GM21786 (cell line): ENCODE results near the gene THAP11.
"Not testable (repeated sequence)": the region's sequence is repeated elsewhere in the genome, so short reads cannot be mapped to it uniquely, and the experiment has no call there.

Source experiments
- ATAC-seq: cut with Tn5 transposase; IDR thresholded peaks from one replicate; pipeline ENCODE4 v1.9.1; 2021; ENCODE audit not compliant: unreplicated experiment

The THAP11 gene

DNA sequence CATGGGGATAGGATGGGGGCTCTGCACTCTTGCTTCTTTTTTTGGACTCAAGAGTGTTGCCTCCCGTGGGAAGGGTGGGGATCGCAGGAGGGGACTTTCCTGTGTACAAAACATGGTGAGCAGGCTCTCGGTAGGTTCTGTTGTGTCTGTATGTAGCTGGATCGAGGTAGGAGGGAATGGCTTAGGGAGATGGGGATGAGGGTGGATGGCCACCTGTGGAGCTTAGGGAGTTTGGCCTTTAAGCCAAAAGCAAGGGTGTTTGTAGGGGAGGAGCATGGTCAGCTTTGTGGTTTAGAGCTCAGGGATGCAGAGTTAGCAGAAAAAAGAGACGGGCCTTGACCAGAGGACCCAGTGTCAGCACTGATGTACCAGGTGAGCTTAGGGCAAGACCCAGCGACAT lies 19.8 kb downstream of the THAP11 start:
- no peak for ATAC-seq

DNA sequence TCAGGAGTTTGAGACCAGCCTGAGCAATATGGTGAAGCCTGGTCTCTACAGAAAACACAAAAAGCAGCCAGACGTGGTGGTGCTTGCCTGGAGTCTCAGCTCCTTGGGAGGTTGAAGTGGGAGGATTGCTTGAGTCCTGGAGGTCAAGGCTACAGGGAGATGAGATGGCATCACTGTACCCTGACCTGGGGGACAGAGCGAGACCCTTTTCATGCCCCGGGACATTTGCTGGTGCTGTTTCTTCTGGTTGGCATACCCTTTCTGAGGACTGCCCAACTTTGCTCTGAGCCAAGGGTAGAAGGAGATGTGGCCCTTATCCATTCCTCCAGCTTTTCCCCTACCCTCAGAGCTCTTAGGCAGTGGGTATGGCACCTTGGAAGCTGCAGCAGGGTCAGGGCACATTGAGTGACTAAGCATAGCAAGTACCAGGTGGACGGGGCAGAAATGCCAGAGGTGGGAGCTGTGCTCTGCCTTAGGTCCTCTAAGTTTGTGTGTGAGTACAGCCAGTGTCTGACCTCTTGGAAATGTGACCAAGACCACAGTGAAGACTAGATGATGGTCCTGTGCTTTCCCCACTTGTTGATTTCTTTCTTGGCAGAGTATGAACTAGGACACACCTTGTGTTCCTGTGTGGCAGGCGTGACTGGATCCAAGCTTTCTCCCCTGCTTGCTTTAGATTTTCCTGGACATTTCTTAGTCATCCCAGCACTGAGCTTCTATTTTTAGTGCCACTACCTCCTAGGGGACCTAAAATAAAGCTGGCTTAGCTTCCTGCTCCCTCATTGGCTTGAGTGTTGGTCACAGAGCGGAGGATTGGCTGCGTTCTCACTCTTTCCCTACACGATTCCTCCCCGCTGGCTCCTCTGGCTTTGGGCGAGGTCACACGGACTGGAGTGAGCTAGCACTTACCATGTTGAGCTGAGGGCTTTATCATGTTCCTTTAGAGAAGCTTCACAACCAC lies 20.8 kb downstream of the THAP11 start:
- no peak for ATAC-seq

GRCh38 chr16:67864044-67864443 lies 21.9 kb downstream of the THAP11 start:
- ATAC-seq, result not testable (repeated sequence)

DNA sequence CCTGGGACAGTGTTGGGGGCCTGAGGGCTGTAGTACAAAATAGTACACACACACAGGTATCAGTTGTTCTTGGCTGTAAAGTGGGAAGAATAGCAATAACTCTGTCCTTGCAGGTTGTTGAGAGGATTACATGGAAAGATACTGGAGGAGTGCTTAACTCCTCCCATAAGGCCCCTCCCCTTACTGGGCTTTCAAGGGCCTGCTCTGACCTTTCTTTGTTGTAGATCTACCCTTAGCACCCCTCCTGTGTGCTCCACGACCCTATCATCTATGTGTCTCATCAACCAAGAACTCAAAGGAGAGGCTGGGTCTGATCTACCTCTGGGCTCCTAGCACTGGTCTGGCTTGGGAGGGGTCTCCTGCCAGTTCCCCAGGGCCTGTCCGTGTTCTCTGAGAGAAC lies 22.5 kb downstream of the THAP11 start:
- no peak for ATAC-seq

GRCh38 chr16:67865318-67865717 lies 23.2 kb downstream of the THAP11 start:
- ATAC-seq, result no peak

DNA sequence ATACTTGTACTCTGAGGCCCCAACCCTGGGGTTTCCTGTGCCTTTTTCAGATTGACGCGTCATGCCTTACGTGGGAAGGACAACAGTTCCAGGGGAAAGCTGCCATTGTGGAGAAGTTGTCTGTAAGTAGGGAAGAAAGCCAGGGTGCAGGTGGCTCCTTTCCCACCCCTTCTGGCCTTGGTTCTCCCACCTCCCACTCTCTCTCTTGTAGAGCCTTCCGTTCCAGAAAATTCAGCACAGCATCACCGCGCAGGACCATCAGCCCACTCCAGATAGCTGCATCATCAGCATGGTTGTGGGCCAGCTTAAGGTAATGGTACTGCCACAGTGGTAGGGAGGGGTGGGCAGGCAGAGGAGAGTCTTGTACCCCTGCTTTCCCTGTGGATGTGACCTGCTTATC lies 26.2 kb downstream of the THAP11 start:
- no peak for ATAC-seq

DNA sequence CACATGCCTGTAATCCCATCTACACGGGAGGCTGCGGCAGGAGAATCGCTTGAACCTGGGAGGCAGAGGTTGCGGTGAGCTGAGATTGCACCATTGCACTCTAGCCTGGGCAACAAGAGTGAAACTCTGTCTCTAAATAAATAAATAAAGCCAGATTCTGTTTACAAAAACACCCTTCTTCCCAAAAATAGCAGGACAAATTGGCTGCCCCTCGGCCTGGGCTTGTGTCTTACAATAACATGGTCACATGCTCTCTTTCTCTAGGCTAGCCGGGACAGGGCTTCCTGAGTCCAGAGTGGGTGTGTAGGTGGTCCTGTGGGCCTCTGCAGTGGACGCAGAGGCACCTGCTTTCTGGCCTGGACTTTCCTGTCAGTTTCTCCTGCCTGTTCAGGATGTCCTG lies 27.5 kb downstream of the THAP11 start:
- ATAC-seq, result no peak

GRCh38 chr16:67871256-67871655 lies 29.1 kb downstream of the THAP11 start:
- no peak for ATAC-seq

- no peak for ATAC-seq
Measured at GRCh38 chr16:67872131-67872630, 30.1 kb downstream of the THAP11 start.

DNA sequence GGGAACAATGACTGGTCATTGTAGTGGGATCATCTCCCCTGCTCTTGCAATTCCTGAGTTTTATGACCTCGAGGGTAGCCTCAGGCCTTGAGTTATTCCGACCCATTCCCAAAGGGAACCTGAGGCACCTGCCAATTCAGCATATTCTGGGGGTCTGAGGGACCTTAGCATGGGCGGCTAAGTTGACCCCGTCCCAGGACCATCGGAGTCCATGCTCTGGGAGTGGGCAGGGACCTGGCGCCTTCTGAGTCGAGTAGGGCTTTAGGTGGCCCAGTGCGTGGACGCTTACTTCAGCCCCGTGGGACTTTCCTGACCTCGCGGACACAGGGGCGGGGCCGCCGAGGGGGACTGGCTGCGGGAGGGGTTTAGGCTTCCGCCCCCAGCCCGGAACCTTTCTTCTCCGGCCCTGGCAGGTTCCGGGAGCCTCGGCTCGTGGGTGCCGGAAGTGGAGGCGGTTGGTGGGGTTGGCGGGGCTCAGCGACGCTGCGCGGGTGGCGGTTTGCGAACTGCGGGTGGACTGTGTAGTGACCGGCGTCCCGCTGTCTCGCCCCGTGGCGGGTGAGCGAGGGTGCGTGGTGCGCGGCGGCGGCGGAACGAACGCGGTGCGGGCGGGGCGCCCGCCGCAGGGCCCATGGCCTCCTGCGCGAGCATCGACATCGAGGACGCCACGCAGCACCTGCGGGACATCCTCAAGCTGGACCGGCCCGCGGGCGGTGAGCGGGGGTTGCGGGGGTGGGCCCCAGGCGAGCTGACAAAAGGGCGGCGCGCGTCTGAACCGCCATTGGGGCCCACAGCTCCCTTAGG lies 30.7 kb downstream of the THAP11 start, which contains the start of gene EDC4:
EDC4 (plus strand) TSS at position 422 of the 804 bp plus-strand sequence; CDS start at position 632, 210 bp downstream.
- ATAC-seq, result peak; percentile 76

DNA sequence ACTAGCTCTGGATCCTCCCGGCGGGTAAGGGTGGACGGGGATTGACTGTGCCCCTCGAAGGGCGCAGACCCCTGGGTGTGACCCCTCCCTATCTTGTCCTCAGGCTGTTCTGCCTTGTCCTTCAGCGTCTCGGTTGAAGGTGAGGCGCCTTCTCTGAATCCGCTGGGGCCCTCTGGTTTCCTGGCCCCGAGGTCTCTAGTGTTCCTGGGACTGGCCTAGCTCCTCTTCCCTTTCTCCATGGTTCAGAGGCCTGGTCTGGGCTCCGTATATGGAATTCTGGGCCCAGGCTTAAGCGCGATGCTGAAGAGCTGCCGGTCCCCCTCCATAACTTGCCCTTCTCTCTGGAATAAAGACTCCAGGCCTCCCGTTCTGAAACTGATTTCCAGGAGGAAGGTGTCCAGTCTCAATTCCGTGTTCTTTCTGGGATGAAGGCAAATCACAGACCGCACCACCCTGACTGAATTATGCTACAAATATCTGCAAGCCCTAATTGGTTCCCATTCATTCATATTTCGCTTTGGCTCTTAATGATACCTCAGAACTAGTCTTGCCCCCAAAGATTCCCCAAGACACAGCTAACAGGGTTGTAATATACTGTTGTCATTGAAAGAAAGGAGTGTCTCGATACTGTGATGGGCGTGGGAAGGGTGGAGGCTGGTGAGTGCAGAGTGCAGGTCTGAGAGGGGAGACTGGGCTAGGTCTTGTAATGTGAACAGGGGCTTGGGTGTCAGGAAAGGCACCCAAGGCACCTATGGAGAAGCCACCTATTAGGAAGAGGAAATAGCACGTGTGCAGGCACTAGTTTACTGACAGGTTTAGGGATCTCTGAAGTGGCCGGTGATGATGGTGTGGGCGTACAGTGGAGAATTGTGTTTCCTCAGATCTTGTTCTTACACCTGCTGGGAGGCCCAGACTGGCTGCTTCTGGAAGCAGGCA lies 31.6 kb downstream of the THAP11 start:
- no peak for ATAC-seq

DNA sequence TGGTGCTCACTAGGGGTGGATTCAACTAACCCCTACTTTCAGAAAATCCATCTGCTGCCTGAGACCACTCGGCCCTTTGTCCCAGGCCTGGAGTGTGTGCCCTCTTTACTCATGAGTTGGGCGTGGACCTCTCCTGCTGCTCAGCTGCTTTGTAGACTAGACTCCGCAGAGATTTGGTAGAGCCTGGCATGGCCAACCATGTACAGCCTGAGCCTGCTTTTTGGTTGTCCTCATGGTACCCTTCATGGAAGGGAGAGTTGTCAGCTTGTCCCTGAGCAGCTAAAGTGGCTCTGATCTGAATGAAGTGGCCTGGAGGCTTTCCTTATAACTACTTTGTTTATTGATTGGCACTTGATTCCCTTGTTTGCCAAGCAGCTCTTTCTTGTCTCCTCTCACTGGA lies 32.3 kb downstream of the THAP11 start:
- no peak for ATAC-seq

DNA sequence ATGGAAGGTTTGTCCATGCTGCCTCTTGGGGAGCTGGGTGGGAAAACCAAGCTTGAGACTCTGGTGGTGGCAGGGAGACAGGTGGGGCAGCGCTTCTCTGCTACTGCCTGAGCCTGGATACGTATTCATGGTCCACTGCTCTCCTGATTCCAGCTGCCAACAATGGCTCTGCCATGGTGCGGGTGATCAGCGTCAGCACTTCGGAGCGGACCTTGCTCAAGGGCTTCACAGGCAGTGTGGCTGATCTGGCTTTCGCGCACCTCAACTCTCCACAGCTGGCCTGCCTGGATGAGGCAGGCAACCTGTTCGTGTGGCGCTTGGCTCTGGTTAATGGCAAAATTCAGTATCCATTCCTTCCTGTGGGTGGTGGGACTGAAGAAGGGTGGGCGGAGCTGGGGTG lies 34.9 kb downstream of the THAP11 start:
- ATAC-seq, result no peak

DNA sequence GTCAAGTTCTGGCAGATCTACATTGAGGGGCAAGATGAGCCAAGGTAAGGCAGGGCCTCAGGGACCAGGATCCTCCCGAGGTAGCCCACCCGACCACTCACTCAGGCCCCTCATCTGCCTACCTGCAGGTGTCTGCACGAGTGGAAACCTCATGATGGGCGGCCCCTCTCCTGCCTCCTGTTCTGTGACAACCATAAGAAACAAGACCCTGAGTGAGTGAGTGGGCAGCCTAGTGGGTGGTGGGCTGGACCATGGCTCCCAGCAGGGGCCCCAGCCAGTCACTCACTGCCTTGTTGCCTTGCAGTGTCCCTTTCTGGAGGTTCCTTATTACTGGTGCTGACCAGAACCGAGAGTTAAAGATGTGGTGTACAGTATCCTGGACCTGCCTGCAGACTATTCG lies 36.1 kb downstream of the THAP11 start:
- ATAC-seq, result no peak

GRCh38 chr16:67878846-67879245 lies 36.7 kb downstream of the THAP11 start:
- no peak for ATAC-seq

DNA sequence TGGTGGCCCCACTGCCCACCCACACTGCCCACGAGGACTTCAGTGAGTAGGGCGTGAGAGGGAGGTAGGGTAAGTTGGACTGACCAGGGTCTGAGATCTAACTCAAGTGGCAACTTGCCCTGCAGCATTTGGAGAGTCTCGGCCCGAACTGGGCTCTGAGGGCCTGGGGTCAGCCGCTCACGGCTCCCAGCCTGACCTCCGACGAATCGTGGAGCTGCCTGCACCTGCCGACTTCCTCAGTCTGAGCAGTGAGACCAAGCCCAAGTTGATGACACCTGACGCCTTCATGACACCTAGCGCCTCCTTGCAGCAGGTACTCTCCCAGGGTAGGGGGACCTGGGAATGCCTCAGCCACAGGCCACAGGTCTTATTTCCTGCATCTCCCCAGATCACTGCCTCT lies 37.3 kb downstream of the THAP11 start:
- no peak for ATAC-seq

DNA sequence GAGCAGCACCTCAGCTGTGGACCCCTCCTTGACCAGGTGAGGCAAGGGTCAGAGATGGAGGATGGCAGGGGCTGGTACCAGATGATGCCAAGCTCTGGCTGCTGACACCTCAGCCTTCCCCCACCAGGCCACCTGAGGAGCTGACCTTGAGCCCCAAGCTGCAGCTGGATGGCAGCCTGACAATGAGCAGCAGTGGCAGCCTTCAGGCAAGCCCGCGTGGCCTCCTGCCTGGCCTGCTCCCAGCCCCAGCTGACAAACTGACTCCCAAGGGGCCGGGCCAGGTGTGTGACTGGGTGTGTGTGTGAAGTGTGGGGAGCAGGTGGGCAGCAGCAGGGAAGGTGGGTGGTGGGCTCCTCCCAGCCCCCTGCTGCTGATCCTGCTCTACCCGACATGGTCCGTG lies 37.8 kb downstream of the THAP11 start:
- ATAC-seq, result no peak

DNA sequence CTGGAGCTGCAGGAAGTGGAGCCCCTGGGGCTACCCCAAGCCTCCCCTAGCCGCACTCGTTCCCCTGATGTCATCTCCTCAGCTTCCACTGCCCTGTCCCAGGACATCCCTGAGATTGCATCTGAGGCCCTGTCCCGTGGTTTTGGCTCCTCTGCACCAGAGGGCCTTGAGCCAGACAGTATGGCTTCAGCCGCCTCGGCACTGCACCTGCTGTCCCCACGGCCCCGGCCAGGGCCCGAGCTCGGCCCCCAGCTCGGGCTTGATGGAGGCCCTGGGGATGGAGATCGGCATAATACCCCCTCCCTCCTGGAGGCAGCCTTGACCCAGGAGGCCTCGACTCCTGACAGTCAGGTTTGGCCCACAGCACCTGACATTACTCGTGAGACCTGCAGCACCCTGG lies 38.5 kb downstream of the THAP11 start:
- ATAC-seq, result no peak

DNA sequence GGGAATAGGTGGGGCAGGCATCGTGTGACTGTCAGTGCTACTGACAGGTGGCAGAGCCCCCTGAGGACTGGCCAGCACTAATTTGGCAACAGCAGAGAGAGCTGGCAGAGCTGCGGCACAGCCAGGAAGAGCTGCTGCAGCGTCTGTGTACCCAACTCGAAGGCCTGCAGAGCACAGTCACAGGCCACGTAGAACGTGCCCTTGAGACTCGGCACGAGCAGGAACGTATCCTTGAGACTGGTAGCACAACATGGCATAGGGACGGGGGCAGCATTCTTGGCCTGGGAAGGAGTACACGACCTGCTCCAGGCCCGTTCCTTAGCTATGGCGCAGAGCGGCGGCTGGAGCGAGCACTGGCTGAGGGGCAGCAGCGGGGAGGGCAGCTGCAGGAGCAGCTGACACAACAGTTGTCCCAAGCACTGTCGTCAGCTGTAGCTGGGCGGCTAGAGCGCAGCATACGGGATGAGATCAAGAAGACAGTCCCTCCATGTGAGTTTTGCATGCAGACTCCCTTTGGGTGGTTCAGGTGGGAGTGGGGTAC lies 39.6 kb downstream of the THAP11 start:
- ATAC-seq, result no peak

DNA sequence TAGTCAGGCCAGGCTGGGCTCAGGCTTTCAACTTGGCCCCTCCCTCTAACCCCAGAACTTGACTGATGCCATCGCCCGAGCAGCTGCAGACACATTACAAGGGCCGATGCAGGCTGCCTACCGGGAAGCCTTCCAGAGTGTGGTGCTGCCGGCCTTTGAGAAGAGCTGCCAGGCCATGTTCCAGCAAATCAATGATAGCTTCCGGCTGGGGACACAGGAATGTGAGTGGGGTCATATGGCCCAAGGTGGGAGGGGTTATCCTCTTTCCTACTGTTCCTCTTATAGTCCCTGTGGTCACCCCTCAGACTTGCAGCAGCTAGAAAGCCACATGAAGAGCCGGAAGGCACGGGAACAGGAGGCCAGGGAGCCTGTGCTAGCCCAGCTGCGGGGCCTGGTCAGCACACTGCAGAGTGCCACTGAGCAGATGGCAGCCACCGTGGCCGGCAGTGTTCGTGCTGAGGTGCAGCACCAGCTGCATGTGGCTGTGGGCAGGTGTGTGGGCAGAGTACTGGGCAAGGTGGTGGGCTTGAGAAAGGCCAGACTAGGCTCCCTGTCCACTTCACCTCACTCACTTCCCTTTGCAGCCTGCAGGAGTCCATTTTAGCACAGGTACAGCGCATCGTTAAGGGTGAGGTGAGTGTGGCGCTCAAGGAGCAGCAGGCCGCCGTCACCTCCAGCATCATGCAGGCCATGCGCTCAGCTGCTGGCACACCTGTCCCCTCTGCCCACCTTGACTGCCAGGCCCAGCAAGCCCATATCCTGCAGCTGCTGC lies 40.4 kb downstream of the THAP11 start:
- ATAC-seq, result no peak
